ENCODE results near the gene GNAI1. TPM values are rescaled to one million over a fixed set of nuclear protein-coding genes. Genes with fewer than 3 reads are reported as not detected.

Gene GNAI1
- total RNA-seq, 2 donors from 2014 or later, result 9.2 to 11.5 TPM

- Histone ChIP-seq H3K4me3 (no peak overlapping the region), H3K9me3 (no peaks in the 10 kb centered on the region), H3K27ac (no peak overlapping the region), H3K27me3 (no peaks in the 10 kb centered on the region), H3K4me1 (no peaks in the 10 kb centered on the region), H3K36me3 (no peaks in the 10 kb centered on the region)
- no peak for TF ChIP-seq CTCF (IDR thresholded peaks at IDR 0.05)
- DNase-seq (ENCODE audit: low spot score), result no peak
These were observed 123.1 kb downstream of the GNAI1 start for GRCh38 chr7:80257756-80258155.

DNA sequence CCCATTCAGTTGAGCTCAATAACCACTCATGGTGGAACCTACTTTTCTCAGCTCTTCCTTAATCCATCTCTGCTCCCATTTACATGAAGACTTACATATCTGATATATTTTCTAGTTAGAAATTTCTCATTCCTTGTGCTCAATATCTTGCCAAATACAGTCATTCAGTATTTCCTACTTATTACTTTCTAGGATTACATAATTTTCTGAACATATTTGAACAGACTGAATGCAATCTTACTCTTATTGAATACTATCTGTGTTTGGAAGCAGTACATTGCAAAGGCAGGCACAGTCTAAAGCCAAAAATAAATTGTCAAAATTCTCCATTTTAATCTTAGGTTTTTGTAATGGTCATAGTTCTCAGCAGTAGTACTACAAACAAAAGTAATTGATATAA, 126.0 kb downstream of the GNAI1 start:
- Histone ChIP-seq H3K36me3 (no peaks in the 10 kb centered on the region), H3K9me3 (no peaks in the 10 kb centered on the region), H3K4me1 (no peaks in the 10 kb centered on the region), H3K4me3 (no peak overlapping the region), H3K27ac (no peak overlapping the region), H3K27me3 (no peaks in the 10 kb centered on the region)
- TF ChIP-seq CTCF (IDR thresholded peaks at IDR 0.05), result no peak
- no peak for DNase-seq (ENCODE audit: low spot score)

GRCh38 chr7:80263333-80263732, 128.7 kb downstream of the GNAI1 start:
- Histone ChIP-seq H3K36me3 (no peaks in the 10 kb centered on the region), H3K4me3 (no peak overlapping the region), H3K4me1 (no peaks in the 10 kb centered on the region), H3K27ac (no peak overlapping the region), H3K27me3 (no peaks in the 10 kb centered on the region), H3K9me3 (no peaks in the 10 kb centered on the region)
- no peak for DNase-seq (ENCODE audit: low spot score)
- TF ChIP-seq CTCF (IDR thresholded peaks at IDR 0.05), result no peak

DNA sequence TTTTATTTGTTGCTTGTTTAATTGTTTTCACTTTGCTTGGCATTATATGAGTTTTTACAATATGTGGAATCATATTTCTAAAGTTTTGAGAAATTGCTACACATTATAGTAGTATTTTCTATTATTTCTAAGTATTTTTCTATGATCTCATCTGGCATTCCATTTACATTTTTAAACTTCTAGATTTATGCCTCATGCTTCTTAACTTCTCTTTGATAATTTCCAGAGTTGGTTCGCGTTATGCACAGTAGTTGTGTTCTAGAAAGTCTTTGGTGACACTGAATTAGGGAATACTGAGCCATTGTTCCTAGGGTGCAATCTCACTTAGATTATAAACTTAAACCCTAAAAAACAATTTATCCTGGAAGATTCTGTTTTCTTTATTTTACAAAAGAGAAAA, 129.2 kb downstream of the GNAI1 start:
- Histone ChIP-seq H3K9me3 (no peaks in the 10 kb centered on the region), H3K27me3 (no peaks in the 10 kb centered on the region), H3K4me1 (no peaks in the 10 kb centered on the region), H3K4me3 (no peak overlapping the region), H3K27ac (no peak overlapping the region), H3K36me3 (no peaks in the 10 kb centered on the region)
- DNase-seq (ENCODE audit: low spot score), result no peak
- no peak for TF ChIP-seq CTCF (IDR thresholded peaks at IDR 0.05)

DNA sequence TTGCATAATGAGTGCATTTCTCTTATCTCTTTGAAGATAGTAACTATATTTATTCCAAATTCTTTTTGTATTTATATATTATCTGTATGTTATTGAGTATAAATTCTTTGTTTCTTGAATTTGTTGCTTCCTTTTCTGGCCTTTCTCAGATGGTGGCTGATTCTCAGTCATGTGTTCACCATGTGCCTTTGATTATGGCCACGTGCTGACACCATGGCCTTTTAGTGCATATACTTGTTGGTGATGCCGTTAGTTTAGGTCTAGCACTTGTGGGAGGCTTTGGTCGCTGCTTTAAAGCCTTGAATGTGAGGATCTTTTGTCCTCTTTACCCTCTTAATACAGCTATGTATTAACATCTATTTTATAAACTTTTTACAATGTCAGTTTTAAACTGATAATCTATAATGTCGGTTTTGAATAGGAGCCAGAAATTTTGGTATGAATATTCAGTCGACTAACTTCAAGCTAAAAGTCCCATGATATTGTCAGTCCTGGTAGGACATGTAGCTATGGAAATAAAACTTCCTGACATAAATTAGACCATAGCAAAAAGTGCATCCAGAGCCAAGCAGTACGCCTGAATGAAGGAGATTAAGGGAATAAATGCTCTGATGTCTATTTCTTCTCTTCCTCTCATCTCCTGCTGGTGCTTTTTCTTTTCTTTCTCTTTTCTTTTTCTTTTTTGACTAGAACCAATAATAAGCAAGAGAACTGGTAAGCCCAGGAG, 130.3 kb downstream of the GNAI1 start:
- no peaks in the 10 kb centered on the region for H3K36me3 ChIP-seq
- no peak for DNase-seq (ENCODE audit: low spot score)
- H3K27me3 ChIP-seq, result no peaks in the 10 kb centered on the region
- no peak overlapping the region for H3K27ac ChIP-seq
- H3K4me1 ChIP-seq, result no peaks in the 10 kb centered on the region
- no peaks in the 10 kb centered on the region for H3K9me3 ChIP-seq
- no peak for TF ChIP-seq CTCF (IDR thresholded peaks at IDR 0.05)
- no peak overlapping the region for H3K4me3 ChIP-seq

Data from right atrium auricular region (tissue), 2 donors.